ENCODE measurements around the gene CPNE7. TPM values are rescaled to one million over a fixed set of nuclear protein-coding genes. Genes with fewer than 3 reads are reported as not detected.

CPNE7 gene
- total and polyA plus RNA-seq, 2 of the 13 experiments (the other 11 are each of a cell fraction or from before 2014, with no cell fraction given): 0.59 TPM; not detected in 1

DNA sequence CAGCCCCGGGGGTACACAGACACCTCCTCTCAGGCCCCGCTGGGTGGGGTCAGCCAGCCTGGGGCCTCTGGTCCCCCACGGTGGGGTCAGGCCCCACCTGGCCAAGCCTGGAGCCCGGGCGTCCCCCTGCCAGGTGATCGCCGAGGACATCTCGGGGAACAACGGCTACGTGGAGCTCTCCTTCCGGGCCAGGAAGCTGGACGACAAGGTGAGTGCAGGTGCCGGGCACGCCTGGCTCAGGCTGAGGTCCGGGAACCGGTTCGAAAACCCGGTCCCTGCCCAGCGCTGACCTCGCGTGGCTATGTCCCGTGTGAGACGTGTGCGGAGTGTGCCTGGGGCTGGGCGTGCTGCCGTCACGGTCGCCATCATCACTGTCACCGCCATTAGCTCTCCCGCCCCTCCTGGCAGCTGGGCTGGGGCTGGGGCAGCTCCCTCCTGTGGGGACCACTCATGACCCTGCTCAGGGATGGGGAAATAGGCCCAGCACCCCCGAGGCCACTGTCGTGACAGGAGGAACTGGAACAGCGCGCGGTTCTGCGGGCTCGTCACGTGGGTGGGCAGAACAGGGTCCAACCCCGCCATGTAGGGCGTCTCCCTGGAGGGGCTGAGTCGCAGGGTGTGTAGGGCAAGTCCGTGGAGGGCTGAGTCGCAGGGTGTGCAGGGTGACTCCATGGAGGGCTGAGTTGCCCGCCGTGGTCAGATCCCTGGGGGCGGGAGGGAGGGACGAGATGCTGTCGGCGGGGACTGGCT lies 8.5 kb downstream of the CPNE7 start:
- no peaks in the 10 kb centered on the region for H4K20me1 ChIP-seq (ENCODE audit: insufficient read depth, low read length)
- H3K4me1 ChIP-seq (ENCODE audit: insufficient read depth, low read length): peaks cover 39% of the 10 kb centered on the region
- H3K9me3 ChIP-seq (ENCODE audit: low read length): no peaks in the 10 kb centered on the region
- CTCF ChIA-PET (ENCODE audit: low intra/inter-chr PET ratio, low total read pairs): no interaction called here
- no peak overlapping the region for H3K4me2 ChIP-seq (ENCODE audit: low read depth, low read length)
- 76% methylated on average over 28 of the region's 49 CpGs for WGBS (ENCODE audit: low lambda C conversion rate)
- no peak overlapping the region for H3K27ac ChIP-seq (ENCODE audit: extremely low read length, insufficient read depth, low read length)
- in situ Hi-C loops (cut with HindIII; ENCODE audit: extremely low pct_ligation_motif_present, low pct_unique_long_range_greater_than_20kb): no loop called here
- no peaks in the 10 kb centered on the region for H3K79me2 ChIP-seq (ENCODE audit: insufficient read depth, low read length)
- H3K9ac ChIP-seq (ENCODE audit: insufficient read depth, low read depth, low read length): no peak overlapping the region
- DNase-seq (ENCODE audit: low spot score): no peak
- FAIRE-seq: no peak
- intact Hi-C loops (cut with micrococcal nuclease; ENCODE audit: unreplicated experiment): no loop called here
- peak; percentile 6 for ATAC-seq
- BruUV-seq (replicated peaks): no TSS peak
- no peaks in the 10 kb centered on the region for H3K36me3 ChIP-seq (replicated peaks in 1 of 2; ENCODE audit: control insufficient read depth in 1 of 2, insufficient read depth in 2 of 2, low read length in 2 of 2)
- POLR2A ChIA-PET: interaction anchor here (1.4 kb wide), 1 partner anchor 21 kb away, joined by 5 read pairs; no protein-coding TSS in a partner anchor
- peaks cover 0 to 27% of the 10 kb centered on the region in 2 experiments; a peak in 3 of 5 replicates for H3K27me3 ChIP-seq (ENCODE audit: control insufficient read depth in 1 of 2, insufficient read depth in 2 of 2, low read length in 2 of 2)
- H3K4me3 ChIP-seq (replicated peaks in 1 of 3; ENCODE audit: insufficient read depth in 1 of 3, low read depth in 2 of 3, low read length in 3 of 3): peak overlapping the region in 1 of 3 experiments; percentile 53; a peak in 1 of 6 replicates
- no peak overlapping the region for H2AFZ ChIP-seq (ENCODE audit: low read length)
- TF ChIP-seq, protein P1, sequence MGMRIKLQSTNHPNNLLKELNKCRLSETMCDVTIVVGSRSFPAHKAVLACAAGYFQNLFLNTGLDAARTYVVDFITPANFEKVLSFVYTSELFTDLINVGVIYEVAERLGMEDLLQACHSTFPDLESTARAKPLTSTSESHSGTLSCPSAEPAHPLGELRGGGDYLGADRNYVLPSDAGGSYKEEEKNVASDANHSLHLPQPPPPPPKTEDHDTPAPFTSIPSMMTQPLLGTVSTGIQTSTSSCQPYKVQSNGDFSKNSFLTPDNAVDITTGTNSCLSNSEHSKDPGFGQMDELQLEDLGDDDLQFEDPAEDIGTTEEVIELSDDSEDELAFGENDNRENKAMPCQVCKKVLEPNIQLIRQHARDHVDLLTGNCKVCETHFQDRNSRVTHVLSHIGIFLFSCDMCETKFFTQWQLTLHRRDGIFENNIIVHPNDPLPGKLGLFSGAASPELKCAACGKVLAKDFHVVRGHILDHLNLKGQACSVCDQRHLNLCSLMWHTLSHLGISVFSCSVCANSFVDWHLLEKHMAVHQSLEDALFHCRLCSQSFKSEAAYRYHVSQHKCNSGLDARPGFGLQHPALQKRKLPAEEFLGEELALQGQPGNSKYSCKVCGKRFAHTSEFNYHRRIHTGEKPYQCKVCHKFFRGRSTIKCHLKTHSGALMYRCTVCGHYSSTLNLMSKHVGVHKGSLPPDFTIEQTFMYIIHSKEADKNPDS (CRISPR knock-in tag; IDR thresholded peaks at IDR 0.05): no peak
- TF ChIP-seq ZNF703 (CRISPR knock-in tag; IDR thresholded peaks at IDR 0.05; ENCODE audit: borderline replicate concordance) (no peak), ZNF782 (CRISPR knock-in tag; IDR thresholded peaks at IDR 0.05; ENCODE audit: borderline replicate concordance) (no peak), ZFP36L1 (CRISPR knock-in tag; IDR thresholded peaks at IDR 0.05) (no peak), ZKSCAN5 (CRISPR knock-in tag; IDR thresholded peaks at IDR 0.05) (no peak), SETDB1 (CRISPR knock-in tag; IDR thresholded peaks at IDR 0.05; ENCODE audit: borderline replicate concordance) (no peak), RAD21 (CRISPR knock-in tag; IDR thresholded peaks at IDR 0.05) (no peak), MTA1 (CRISPR knock-in tag; IDR thresholded peaks at IDR 0.05; ENCODE audit: borderline replicate concordance) (0 out of 2 replicates have a peak, but pooled peaks have one; percentile 31)
- TF ChIP-seq, protein P2, sequence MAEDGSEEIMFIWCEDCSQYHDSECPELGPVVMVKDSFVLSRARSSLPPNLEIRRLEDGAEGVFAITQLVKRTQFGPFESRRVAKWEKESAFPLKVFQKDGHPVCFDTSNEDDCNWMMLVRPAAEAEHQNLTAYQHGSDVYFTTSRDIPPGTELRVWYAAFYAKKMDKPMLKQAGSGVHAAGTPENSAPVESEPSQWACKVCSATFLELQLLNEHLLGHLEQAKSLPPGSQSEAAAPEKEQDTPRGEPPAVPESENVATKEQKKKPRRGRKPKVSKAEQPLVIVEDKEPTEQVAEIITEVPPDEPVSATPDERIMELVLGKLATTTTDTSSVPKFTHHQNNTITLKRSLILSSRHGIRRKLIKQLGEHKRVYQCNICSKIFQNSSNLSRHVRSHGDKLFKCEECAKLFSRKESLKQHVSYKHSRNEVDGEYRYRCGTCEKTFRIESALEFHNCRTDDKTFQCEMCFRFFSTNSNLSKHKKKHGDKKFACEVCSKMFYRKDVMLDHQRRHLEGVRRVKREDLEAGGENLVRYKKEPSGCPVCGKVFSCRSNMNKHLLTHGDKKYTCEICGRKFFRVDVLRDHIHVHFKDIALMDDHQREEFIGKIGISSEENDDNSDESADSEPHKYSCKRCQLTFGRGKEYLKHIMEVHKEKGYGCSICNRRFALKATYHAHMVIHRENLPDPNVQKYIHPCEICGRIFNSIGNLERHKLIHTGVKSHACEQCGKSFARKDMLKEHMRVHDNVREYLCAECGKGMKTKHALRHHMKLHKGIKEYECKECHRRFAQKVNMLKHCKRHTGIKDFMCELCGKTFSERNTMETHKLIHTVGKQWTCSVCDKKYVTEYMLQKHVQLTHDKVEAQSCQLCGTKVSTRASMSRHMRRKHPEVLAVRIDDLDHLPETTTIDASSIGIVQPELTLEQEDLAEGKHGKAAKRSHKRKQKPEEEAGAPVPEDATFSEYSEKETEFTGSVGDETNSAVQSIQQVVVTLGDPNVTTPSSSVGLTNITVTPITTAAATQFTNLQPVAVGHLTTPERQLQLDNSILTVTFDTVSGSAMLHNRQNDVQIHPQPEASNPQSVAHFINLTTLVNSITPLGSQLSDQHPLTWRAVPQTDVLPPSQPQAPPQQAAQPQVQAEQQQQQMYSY (CRISPR knock-in tag; IDR thresholded peaks at IDR 0.05): no peak
- TF ChIP-seq, protein P3, sequence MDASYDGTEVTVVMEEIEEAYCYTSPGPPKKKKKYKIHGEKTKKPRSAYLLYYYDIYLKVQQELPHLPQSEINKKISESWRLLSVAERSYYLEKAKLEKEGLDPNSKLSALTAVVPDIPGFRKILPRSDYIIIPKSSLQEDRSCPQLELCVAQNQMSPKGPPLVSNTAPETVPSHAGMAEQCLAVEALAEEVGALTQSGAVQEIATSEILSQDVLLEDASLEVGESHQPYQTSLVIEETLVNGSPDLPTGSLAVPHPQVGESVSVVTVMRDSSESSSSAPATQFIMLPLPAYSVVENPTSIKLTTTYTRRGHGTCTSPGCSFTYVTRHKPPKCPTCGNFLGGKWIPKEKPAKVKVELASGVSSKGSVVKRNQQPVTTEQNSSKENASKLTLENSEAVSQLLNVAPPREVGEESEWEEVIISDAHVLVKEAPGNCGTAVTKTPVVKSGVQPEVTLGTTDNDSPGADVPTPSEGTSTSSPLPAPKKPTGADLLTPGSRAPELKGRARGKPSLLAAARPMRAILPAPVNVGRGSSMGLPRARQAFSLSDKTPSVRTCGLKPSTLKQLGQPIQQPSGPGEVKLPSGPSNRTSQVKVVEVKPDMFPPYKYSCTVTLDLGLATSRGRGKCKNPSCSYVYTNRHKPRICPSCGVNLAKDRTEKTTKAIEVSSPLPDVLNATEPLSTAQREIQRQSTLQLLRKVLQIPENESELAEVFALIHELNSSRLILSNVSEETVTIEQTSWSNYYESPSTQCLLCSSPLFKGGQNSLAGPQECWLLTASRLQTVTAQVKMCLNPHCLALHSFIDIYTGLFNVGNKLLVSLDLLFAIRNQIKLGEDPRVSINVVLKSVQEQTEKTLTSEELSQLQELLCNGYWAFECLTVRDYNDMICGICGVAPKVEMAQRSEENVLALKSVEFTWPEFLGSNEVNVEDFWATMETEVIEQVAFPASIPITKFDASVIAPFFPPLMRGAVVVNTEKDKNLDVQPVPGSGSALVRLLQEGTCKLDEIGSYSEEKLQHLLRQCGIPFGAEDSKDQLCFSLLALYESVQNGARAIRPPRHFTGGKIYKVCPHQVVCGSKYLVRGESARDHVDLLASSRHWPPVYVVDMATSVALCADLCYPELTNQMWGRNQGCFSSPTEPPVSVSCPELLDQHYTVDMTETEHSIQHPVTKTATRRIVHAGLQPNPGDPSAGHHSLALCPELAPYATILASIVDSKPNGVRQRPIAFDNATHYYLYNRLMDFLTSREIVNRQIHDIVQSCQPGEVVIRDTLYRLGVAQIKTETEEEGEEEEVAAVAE (CRISPR knock-in tag; IDR thresholded peaks at IDR 0.05; ENCODE audit: borderline replicate concordance): no peak
- TF ChIP-seq, protein P4, sequence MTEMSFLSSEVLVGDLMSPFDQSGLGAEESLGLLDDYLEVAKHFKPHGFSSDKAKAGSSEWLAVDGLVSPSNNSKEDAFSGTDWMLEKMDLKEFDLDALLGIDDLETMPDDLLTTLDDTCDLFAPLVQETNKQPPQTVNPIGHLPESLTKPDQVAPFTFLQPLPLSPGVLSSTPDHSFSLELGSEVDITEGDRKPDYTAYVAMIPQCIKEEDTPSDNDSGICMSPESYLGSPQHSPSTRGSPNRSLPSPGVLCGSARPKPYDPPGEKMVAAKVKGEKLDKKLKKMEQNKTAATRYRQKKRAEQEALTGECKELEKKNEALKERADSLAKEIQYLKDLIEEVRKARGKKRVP (CRISPR knock-in tag; IDR thresholded peaks at IDR 0.05): no peak

All from HepG2 (cell line).